ENCODE data around the gene MYO3B.

Gene MYO3B

DNA sequence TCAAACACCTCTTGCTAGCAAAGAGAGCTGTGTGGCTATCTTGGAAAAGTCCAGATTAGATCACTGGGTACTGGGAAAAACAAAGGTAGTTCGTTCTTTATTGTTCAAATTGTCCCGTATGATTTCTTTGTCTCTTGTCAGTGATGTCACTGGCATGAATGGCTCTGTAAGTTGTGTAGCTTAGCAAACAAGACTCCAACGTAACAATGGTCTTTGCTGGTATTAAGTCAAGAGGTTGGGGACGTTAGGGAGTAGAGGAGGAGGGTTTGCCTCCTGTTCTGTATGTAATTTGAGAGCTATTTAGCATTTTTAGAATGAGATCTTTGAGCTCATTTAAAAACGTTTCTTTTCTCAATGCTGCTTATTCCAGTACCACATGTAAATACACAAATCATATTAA lies 320.7 kb downstream of the MYO3B start:
- Histone ChIP-seq H3K9me3 (ENCODE audit: control insufficient read depth, insufficient read depth, low read length) (no peaks in the 10 kb centered on the region), H3K36me3 (ENCODE audit: control insufficient read depth, low read length) (no peaks in the 10 kb centered on the region), H4K20me1 (ENCODE audit: control insufficient read depth, insufficient read depth, low read depth, low read length) (no peaks in the 10 kb centered on the region), H3K4me2 (ENCODE audit: low read length) (no peak overlapping the region), H3F3A (ENCODE audit: control insufficient read depth, insufficient read depth) (no peaks in the 10 kb centered on the region), H3K9me2 (replicated peaks; ENCODE audit: control insufficient read depth, low read length) (no peaks in the 10 kb centered on the region), H3K27ac (ENCODE audit: low read depth, low read length) (no peak overlapping the region), H3K4me1 (ENCODE audit: control insufficient read depth, low read length) (no peaks in the 10 kb centered on the region), H3K4me3 (ENCODE audit: low read length) (no peak overlapping the region), H3K79me2 (ENCODE audit: control insufficient read depth, low read length) (no peaks in the 10 kb centered on the region), H3K27me3 (ENCODE audit: control insufficient read depth, low read length) (peaks cover 7% of the 10 kb centered on the region)
- TF ChIP-seq, protein P1, sequence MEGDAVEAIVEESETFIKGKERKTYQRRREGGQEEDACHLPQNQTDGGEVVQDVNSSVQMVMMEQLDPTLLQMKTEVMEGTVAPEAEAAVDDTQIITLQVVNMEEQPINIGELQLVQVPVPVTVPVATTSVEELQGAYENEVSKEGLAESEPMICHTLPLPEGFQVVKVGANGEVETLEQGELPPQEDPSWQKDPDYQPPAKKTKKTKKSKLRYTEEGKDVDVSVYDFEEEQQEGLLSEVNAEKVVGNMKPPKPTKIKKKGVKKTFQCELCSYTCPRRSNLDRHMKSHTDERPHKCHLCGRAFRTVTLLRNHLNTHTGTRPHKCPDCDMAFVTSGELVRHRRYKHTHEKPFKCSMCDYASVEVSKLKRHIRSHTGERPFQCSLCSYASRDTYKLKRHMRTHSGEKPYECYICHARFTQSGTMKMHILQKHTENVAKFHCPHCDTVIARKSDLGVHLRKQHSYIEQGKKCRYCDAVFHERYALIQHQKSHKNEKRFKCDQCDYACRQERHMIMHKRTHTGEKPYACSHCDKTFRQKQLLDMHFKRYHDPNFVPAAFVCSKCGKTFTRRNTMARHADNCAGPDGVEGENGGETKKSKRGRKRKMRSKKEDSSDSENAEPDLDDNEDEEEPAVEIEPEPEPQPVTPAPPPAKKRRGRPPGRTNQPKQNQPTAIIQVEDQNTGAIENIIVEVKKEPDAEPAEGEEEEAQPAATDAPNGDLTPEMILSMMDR (IDR thresholded peaks at IDR 0.05; ENCODE audit: low read depth, low read length, poor library complexity, severe bottlenecking): no peak
- TF ChIP-seq EZH2phosphoT487 (IDR thresholded peaks at IDR 0.05; ENCODE audit: borderline replicate concordance, low read length): no peak

DNA sequence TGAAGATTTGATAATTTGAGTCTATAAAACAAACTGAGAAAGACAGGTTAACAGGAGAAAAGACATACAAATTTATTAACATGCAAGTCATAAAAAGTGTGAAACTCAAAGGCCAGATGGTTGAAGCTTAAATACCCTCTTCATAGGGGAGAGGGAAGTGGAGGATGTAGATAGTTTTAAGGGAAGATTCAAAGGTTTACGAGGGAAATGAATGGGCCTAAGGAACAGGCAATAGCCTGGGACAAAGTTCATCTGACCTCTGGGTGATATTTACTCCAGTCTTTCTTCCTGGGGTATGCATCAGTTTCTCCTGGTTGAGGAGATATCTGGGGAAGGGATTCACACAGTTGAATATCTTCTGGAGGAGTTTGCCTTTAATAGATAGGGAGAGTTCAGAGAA lies 322.2 kb downstream of the MYO3B start:
- H3K36me3 ChIP-seq (ENCODE audit: control insufficient read depth, low read length): no peaks in the 10 kb centered on the region
- H3K27ac ChIP-seq (ENCODE audit: low read depth, low read length): no peak overlapping the region
- H3K9me2 ChIP-seq (replicated peaks; ENCODE audit: control insufficient read depth, low read length): no peaks in the 10 kb centered on the region
- no peaks in the 10 kb centered on the region for H3K79me2 ChIP-seq (ENCODE audit: control insufficient read depth, low read length)
- no peaks in the 10 kb centered on the region for H3F3A ChIP-seq (ENCODE audit: control insufficient read depth, insufficient read depth)
- H3K9me3 ChIP-seq (ENCODE audit: control insufficient read depth, insufficient read depth, low read length): no peaks in the 10 kb centered on the region
- H3K4me2 ChIP-seq (ENCODE audit: low read length): no peak overlapping the region
- H3K4me3 ChIP-seq (ENCODE audit: low read length): no peak overlapping the region
- no peaks in the 10 kb centered on the region for H4K20me1 ChIP-seq (ENCODE audit: control insufficient read depth, insufficient read depth, low read depth, low read length)
- H3K27me3 ChIP-seq (ENCODE audit: control insufficient read depth, low read length): peaks cover 7% of the 10 kb centered on the region
- TF ChIP-seq EZH2phosphoT487 (IDR thresholded peaks at IDR 0.05; ENCODE audit: borderline replicate concordance, low read length): no peak
- TF ChIP-seq, protein P1 (IDR thresholded peaks at IDR 0.05; ENCODE audit: low read depth, low read length, poor library complexity, severe bottlenecking): no peak
- H3K4me1 ChIP-seq (ENCODE audit: control insufficient read depth, low read length): no peaks in the 10 kb centered on the region

DNA sequence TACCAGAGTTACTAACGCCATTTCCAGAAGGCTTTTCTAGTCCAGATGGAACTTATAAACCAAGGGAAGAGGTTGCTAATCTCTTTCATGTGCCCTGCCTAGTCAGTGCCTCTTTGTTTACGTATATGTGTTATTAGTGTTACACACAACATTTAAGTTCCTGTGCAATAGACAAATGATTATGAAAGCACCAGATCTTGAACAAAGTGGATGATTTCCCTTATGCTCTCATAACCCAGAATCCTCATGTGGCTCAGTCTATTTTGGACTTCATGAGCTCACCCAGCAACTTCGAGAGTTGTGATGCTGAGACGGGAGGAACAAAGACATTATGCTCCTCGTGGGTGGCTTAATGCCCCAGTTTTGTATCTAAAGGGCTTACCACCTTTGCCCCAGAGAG lies 322.8 kb downstream of the MYO3B start:
- Histone ChIP-seq H3K36me3 (ENCODE audit: control insufficient read depth, low read length) (no peaks in the 10 kb centered on the region), H3K9me2 (replicated peaks; ENCODE audit: control insufficient read depth, low read length) (no peaks in the 10 kb centered on the region), H3K4me3 (ENCODE audit: low read length) (no peak overlapping the region), H3K79me2 (ENCODE audit: control insufficient read depth, low read length) (no peaks in the 10 kb centered on the region), H3K4me1 (ENCODE audit: control insufficient read depth, low read length) (no peaks in the 10 kb centered on the region), H3K27me3 (ENCODE audit: control insufficient read depth, low read length) (peaks cover 7% of the 10 kb centered on the region), H3K9me3 (ENCODE audit: control insufficient read depth, insufficient read depth, low read length) (no peaks in the 10 kb centered on the region), H3K27ac (ENCODE audit: low read depth, low read length) (no peak overlapping the region), H3F3A (ENCODE audit: control insufficient read depth, insufficient read depth) (no peaks in the 10 kb centered on the region), H3K4me2 (ENCODE audit: low read length) (no peak overlapping the region), H4K20me1 (ENCODE audit: control insufficient read depth, insufficient read depth, low read depth, low read length) (no peaks in the 10 kb centered on the region)
- TF ChIP-seq EZH2phosphoT487 (IDR thresholded peaks at IDR 0.05; ENCODE audit: borderline replicate concordance, low read length): no peak
- TF ChIP-seq, protein P1 (IDR thresholded peaks at IDR 0.05; ENCODE audit: low read depth, low read length, poor library complexity, severe bottlenecking): no peak

All from DOHH2 (cell line).